HL-60 (cell line): ENCODE results near the gene TYW1. TPM values are rescaled to one million over a fixed set of nuclear protein-coding genes. Genes with fewer than 3 reads are reported as not detected.
"Not testable (repeated sequence)": the region's sequence is repeated elsewhere in the genome, so short reads cannot be mapped to it uniquely, and the experiment has no call there.

ENCODE experiments used
- DNase-seq, 2 experiments: peaks; one replicate each; pipeline ENCODE4 v3.0.0-alpha.2; 2010 to 2020; ENCODE audit warnings: low read depth in 1 of 2, low spot score in 1 of 2
- H3K27ac ChIP-seq: fragments of 250-450 bp; sonication (Bioruptor Pico); replicated peaks from 2 replicates; pipeline ENCODE4 v1.5.1; 2020; ENCODE audit warnings: mild to moderate bottlenecking, moderate library complexity
- H3K27me3 ChIP-seq: fragments of 250-450 bp; sonication (Bioruptor Pico); 2 replicates; pipeline ENCODE4 v1.5.1; 2021; ENCODE audit warnings: mild to moderate bottlenecking, moderate library complexity; ENCODE audit not compliant: insufficient read depth, poor library complexity, severe bottlenecking
- H3K4me3 ChIP-seq: replicated peaks from 2 replicates; pipeline ENCODE4 v1.5.1; 2011; ENCODE audit warnings: mild to moderate bottlenecking, control low read depth, low read length; ENCODE audit not compliant: insufficient read depth
- CTCF ChIP-seq: IDR thresholded peaks from one replicate; pipeline ENCODE4 v1.5.1; 2011; ENCODE audit warnings: low read length, control low read depth, inconsistent platforms; ENCODE audit not compliant: insufficient read depth
- GABPA ChIP-seq: IDR thresholded peaks from 2 replicates; pipeline ENCODE4 v1.6.1; 2012; ENCODE audit warnings: low read depth
- POLR2AphosphoS5 ChIP-seq: IDR thresholded peaks from 2 replicates; pipeline ENCODE4 v1.6.1; 2012; ENCODE audit warnings: low read depth
- REST ChIP-seq: IDR thresholded peaks from 2 replicates; pipeline ENCODE4 v1.6.1; 2012; ENCODE audit warnings: low read depth; ENCODE audit not compliant: insufficient replicate concordance
- SPI1 ChIP-seq: IDR thresholded peaks from 2 replicates; pipeline ENCODE4 v1.6.1; 2012; ENCODE audit warnings: low read depth, mild to moderate bottlenecking, borderline replicate concordance
- microRNA-seq: library from miRNA; unstranded; fragments of <30 nt; microRNA quantifications from one replicate; pipeline ENCODE4, GENCODE V29; 2018

Gene TYW1

GRCh38 chr7:67267914-67268313 lies 271.3 kb downstream of the TYW1 start:
- H3K4me3 ChIP-seq = no peak overlapping the region
- H3K27ac ChIP-seq = no peak overlapping the region
- no peak for DNase-seq
- TF ChIP-seq CTCF (no peak), SPI1 (no peak), POLR2AphosphoS5 (no peak), REST (no peak), GABPA (no peak)
- H3K27me3 ChIP-seq = no peaks in the 10 kb centered on the region

GRCh38 chr7:67269916-67270315 lies 273.3 kb downstream of the TYW1 start:
- not testable (repeated sequence) for H3K27ac ChIP-seq, H3K27me3 ChIP-seq, H3K4me3 ChIP-seq, DNase-seq

Small RNA genes lying within 50 kb of the gene (microRNA-seq; reads per million reads assigned to microRNA genes)
- gene MIR4650-1 = not detected
